GM13976 (cell line): ENCODE data around the gene HS3ST6.

Experiments used
- DNase-seq: peaks from one replicate; pipeline ENCODE4 v3.0.0; 2012; ENCODE audit warnings: low spot score
- CTCF ChIP-seq: IDR thresholded peaks from 2 replicates; pipeline ENCODE4 v1.5.1; 2012; ENCODE audit warnings: borderline replicate concordance, mild to moderate bottlenecking; ENCODE audit not compliant: insufficient read depth; ENCODE audit errors: extremely low read depth, missing control alignments, control extremely low read depth
- in situ Hi-C: fragments of 300-500 bp; cut with MboI; formaldehyde crosslinking; loops from one replicate; pipeline ENCODE4 v1.12.0; 2022; ENCODE audit warnings: low sequenced_read_pairs, mixed read lengths, inconsistent platforms; ENCODE audit not compliant: unreplicated experiment

HS3ST6 gene

DNA sequence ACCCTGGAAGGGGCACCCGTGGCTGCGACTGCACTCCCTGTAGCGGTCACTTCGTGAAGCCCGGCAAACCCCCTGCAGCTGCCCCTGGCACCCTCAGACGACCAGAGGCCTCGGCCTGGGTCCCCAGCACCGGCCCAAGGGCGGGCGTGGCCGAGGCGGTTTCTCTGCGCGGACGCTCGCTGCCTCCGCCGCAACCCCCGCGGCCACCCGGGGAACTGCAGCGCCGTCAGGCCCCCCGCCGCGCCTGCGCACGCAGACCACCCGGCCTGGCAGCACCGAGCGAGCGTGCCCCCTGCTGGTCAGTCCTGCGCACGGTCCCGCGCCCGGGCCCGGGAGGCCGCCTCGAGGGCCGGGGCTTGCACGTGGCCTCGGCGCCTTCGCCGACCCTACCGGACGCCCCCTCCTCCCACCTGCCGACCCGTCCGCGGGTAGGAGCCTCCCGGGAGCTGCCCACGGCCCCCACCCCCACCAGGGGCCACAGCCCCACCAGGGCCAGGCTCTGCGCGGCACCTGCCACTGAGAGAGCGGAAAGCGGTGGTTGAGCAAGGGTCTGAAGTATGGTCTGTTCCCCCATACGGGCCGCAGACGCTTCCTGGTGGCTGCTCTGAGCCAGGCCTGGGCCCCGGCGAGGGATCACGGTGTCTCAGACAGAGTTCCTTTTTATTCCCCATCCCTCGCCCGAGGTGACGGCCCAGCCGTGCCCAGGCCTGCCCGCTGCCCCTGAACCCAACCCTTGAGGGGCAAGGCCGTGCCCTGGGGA, 11.5 kb upstream of the HS3ST6 start:
- in situ Hi-C loops: loop anchor here (10.0 kb wide), 1 partner anchor 65 kb away; no protein-coding TSS in a partner anchor
- TF ChIP-seq CTCF: peak; percentile 98
- peak; percentile 99 for DNase-seq

DNA sequence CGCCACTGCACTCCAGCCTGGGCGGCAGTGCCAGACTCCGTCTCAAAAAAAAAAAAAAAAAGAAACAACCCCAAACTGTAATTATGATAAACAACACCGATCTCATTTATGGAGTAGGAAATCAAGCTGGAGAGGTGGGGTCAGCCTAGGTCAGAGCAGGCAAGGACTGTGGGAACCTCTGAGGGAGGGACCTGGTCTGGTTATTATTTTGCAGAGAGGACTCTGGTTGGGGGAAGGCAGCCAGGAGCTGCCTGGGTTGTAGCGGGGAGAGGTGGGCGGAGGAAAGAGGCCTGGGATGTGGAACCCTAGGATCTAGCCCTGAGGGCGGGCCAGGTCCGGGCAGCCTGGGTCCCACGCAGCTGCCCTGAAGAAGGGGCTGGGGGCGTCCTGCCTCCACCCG, 10.9 kb upstream of the HS3ST6 start:
- in situ Hi-C loops: no loop called here
- DNase-seq: peak; percentile 68
- no peak for TF ChIP-seq CTCF

DNA sequence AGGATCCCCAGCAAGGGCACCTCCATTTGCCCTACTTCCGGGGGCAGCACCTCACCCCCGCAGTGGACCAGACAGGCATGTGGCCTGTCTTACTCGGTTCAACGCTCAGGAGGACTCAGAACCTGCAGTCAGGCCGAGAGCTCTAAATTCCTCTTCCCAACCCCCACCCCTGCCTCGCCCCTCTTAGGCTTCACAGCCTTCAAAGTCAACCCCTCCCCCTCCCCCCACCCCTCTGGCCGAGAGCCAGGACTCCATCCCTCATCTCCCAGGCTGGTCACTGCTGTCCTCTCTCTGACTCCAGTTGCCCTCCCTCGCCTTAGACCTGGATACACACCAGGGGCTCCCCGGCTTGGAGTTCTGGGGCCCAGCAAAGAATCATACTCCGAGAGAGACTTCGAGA, 8.1 kb upstream of the HS3ST6 start:
- no peak for TF ChIP-seq CTCF
- in situ Hi-C loops: no loop called here
- DNase-seq: no peak

- no peak for DNase-seq
- in situ Hi-C loops: no loop called here
- no peak for TF ChIP-seq CTCF
These were observed 5.9 kb upstream of the HS3ST6 start for GRCh38 chr16:1924095-1924494.

DNA sequence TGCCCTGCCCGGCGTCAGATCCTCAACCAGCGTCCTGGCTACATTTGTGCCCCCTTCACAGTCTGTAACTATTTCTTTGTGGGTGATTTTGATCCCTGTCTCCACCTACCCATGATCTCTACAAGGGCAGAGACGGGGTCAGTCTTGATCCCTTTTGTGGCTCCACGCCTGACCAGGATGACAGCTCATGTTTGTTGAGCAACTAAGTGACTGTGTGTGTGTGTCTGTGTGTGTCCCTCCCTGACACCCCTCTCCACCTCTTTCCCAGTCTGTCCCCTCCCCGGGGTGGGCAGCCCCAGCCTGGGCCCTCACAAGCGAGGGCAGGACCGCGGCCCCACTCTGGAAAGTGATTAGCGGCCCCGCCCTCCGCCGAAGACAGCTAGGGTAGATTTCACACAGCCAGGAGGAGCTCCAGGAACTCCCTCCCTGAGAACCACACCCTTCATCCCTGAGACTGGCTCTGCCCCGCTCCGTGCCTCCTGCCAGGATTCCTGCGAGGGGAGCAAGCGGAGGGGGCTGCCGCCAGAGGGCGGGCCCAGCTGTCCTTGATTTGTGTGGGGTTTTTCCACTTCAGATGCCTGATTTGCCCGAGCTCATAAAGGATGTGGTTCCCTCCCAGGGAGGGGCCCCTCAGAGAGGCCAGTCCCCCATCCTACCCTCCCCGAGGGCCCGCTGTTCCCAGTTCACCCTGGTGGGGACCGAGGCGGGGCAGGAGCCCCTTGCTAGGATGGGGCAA, 5.3 kb upstream of the HS3ST6 start:
- peak; percentile 1 for TF ChIP-seq CTCF
- in situ Hi-C loops: no loop called here
- no peak for DNase-seq

DNA sequence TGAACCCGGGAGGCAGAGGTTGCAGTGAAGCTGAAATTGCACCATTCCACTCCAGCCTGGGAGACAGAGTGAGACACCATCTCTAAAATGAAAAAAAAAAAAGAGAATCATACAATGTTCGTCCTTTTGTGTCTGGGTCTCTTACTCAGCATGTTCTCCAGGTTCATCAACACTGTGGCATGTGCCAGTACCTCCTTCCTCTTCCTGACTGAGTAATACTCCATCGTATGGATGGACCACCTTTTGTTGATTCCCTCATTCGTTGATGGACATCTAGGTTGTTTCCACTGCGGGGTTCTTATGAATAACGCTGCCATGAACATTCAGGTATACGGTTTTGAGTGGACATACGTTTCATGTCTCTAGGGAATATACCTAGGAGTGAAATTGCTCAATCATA, 4.1 kb upstream of the HS3ST6 start:
- DNase-seq: no peak
- in situ Hi-C loops: no loop called here
- TF ChIP-seq CTCF: no peak
